Iris pigment epithelial cell (primary cell): ENCODE data around the gene KRT82.

Experiments
- DNase-seq: peaks from one replicate; pipeline ENCODE4 v3.0.0-alpha.2; 2011; ENCODE audit warnings: low read depth

The KRT82 gene

GRCh38 chr12:52382854-52383253, 23.3 kb downstream of the KRT82 start:
- no peak for DNase-seq

- DNase-seq: no peak
Observed at GRCh38 chr12:52381206-52381605, 24.9 kb downstream of the KRT82 start.

- peak; percentile 42 for DNase-seq
Observed at GRCh38 chr12:52380271-52380694, 25.9 kb downstream of the KRT82 start.

- no peak for DNase-seq
Observed at GRCh38 chr12:52379536-52379935, 26.6 kb downstream of the KRT82 start.

GRCh38 chr12:52378091-52378490, 28.0 kb downstream of the KRT82 start:
- no peak for DNase-seq

- no peak for DNase-seq
Observed at GRCh38 chr12:52377266-52377665, 28.9 kb downstream of the KRT82 start.

- peak; percentile 86 for DNase-seq
Observed at GRCh38 chr12:52372216-52373154, 33.6 kb downstream of the KRT82 start.

- no peak for DNase-seq
Observed at GRCh38 chr12:52371716-52372115, 34.4 kb downstream of the KRT82 start.

GRCh38 chr12:52370926-52371608, 35.1 kb downstream of the KRT82 start:
- peak; percentile 28 for DNase-seq

GRCh38 chr12:52369809-52370208, 36.3 kb downstream of the KRT82 start:
- no peak for DNase-seq

- no peak for DNase-seq
Observed at GRCh38 chr12:52369211-52369610, 36.9 kb downstream of the KRT82 start.

GRCh38 chr12:52368508-52368907, 37.6 kb downstream of the KRT82 start:
- DNase-seq: no peak

GRCh38 chr12:52367876-52368275, 38.3 kb downstream of the KRT82 start:
- DNase-seq: no peak

- DNase-seq: no peak
Observed at GRCh38 chr12:52366738-52367485, 39.2 kb downstream of the KRT82 start, which contains the start of gene KRT85. Gene KRT85, minus strand, starts transcription at chr12:52367481. Its CDS starts 76 bp downstream, at chr12:52367405.

GRCh38 chr12:52364901-52365489, 41.1 kb downstream of the KRT82 start:
- DNase-seq: no peak

- no peak for DNase-seq
Observed at GRCh38 chr12:52364061-52364460, 42.1 kb downstream of the KRT82 start.

- DNase-seq: no peak
Observed at GRCh38 chr12:52363111-52363679, 42.9 kb downstream of the KRT82 start.

GRCh38 chr12:52362118-52362726, 43.9 kb downstream of the KRT82 start:
- DNase-seq: no peak

GRCh38 chr12:52361553-52361952, 44.6 kb downstream of the KRT82 start:
- no peak for DNase-seq

GRCh38 chr12:52360663-52361271, 45.4 kb downstream of the KRT82 start:
- no peak for DNase-seq
